Measurements from ENCODE around the gene SLC22A23.

- TF ChIP-seq CTCF (optimal IDR thresholded peaks at IDR 0.05 in 1 of 3, IDR thresholded peaks at IDR 0.05 in 1 of 3, conservative IDR thresholded peaks at IDR 0.05 in 1 of 3; ENCODE audit: extremely low read depth in 1 of 3, insufficient read depth in 2 of 3, low read length in 3 of 3) (no peak), EZH2 (IDR thresholded peaks at IDR 0.05; ENCODE audit: low read length) (no peak)
Observed at GRCh38 chr6:3499603-3500002, 42.8 kb upstream of the SLC22A23 start.

Data from keratinocyte (primary cell).